ENCODE data around the gene BAZ2B. TPM values are rescaled to one million over a fixed set of nuclear protein-coding genes. Genes with fewer than 3 reads are reported as not detected.

Gene BAZ2B
- total RNA-seq, 4 donors from 2014 or later: 104 to 301 (median 157) TPM

- no peak for TF ChIP-seq CTCF (IDR thresholded peaks at IDR 0.05)
- no peak for TF ChIP-seq POLR2A (IDR thresholded peaks at IDR 0.05)
Measured at GRCh38 chr2:159600752-159601151, 15.6 kb downstream of the BAZ2B start.

GRCh38 chr2:159595410-159596046 lies 20.8 kb downstream of the BAZ2B start:
- H3K27ac ChIP-seq: no peak overlapping the region
- H3K36me3 ChIP-seq: no peaks in the 10 kb centered on the region
- no peaks in the 10 kb centered on the region for H3K27me3 ChIP-seq
- DNase-seq: no peak
- TF ChIP-seq CTCF (IDR thresholded peaks at IDR 0.05): no peak
- TF ChIP-seq POLR2A (IDR thresholded peaks at IDR 0.05): no peak
- no peaks in the 10 kb centered on the region for H3K9me3 ChIP-seq
- no peaks in the 10 kb centered on the region for H3K4me1 ChIP-seq
- no peak overlapping the region for H3K4me3 ChIP-seq

More at GRCh38 chr2:159600752-159601151, 15.6 kb downstream of the BAZ2B start:
- no peak for DNase-seq
- H3K4me3 ChIP-seq: no peak overlapping the region
- no peaks in the 10 kb centered on the region for H3K27me3 ChIP-seq
- no peaks in the 10 kb centered on the region for H3K36me3 ChIP-seq
- no peak overlapping the region for H3K27ac ChIP-seq
- H3K9me3 ChIP-seq: no peaks in the 10 kb centered on the region
- peaks cover 0 to 4% (median 2%) of the 10 kb centered on the region in 4 donors for H3K4me1 ChIP-seq

GRCh38 chr2:159592441-159592840 lies 23.9 kb downstream of the BAZ2B start:
- no peaks in the 10 kb centered on the region for H3K27me3 ChIP-seq
- H3K36me3 ChIP-seq: no peaks in the 10 kb centered on the region
- DNase-seq: no peak
- H3K4me1 ChIP-seq: no peaks in the 10 kb centered on the region
- no peak overlapping the region for H3K4me3 ChIP-seq
- H3K27ac ChIP-seq: no peak overlapping the region
- no peaks in the 10 kb centered on the region for H3K9me3 ChIP-seq
- TF ChIP-seq POLR2A (IDR thresholded peaks at IDR 0.05) (no peak), CTCF (IDR thresholded peaks at IDR 0.05) (no peak)

- Histone ChIP-seq H3K4me1 (no peaks in the 10 kb centered on the region), H3K27me3 (no peaks in the 10 kb centered on the region), H3K36me3 (no peaks in the 10 kb centered on the region), H3K4me3 (no peak overlapping the region), H3K9me3 (no peaks in the 10 kb centered on the region), H3K27ac (no peak overlapping the region)
- TF ChIP-seq POLR2A (IDR thresholded peaks at IDR 0.05): no peak
- TF ChIP-seq CTCF (IDR thresholded peaks at IDR 0.05): no peak
- DNase-seq: no peak
Measured at GRCh38 chr2:159591221-159591620, 25.1 kb downstream of the BAZ2B start.

- Histone ChIP-seq H3K36me3 (no peaks in the 10 kb centered on the region), H3K4me1 (peaks cover 0 to 5% (median 0%) of the 10 kb centered on the region in 4 donors), H3K9me3 (no peaks in the 10 kb centered on the region), H3K27me3 (no peaks in the 10 kb centered on the region), H3K27ac (no peak overlapping the region), H3K4me3 (no peak overlapping the region)
- DNase-seq: no peak
- TF ChIP-seq CTCF (IDR thresholded peaks at IDR 0.05) (no peak), POLR2A (IDR thresholded peaks at IDR 0.05) (no peak)
Measured at GRCh38 chr2:159589286-159589685, 27.1 kb downstream of the BAZ2B start.
